ENCODE data around the gene TMED9.
A peak's percentile ranks its signal among the peaks of the same experiment; 100 is the strongest.

- peak in 1 of 6 experiments; percentile 29 for TF ChIP-seq CTCF (IDR thresholded peaks at IDR 0.05)
- peak in 1 of 2 donors; percentile 94 for TF ChIP-seq POLR2A (IDR thresholded peaks at IDR 0.05)
Observed at GRCh38 chr5:177592010-177592834, at the start of gene TMED9.

All from thyroid gland (tissue), 4 donors.